ENCODE measurements around the gene ADAMTSL5. TPM values are rescaled to one million over a fixed set of nuclear protein-coding genes. Genes with fewer than 3 reads are reported as not detected.

The ADAMTSL5 gene
- total RNA-seq, 1 donor = 1.1 TPM

DNA sequence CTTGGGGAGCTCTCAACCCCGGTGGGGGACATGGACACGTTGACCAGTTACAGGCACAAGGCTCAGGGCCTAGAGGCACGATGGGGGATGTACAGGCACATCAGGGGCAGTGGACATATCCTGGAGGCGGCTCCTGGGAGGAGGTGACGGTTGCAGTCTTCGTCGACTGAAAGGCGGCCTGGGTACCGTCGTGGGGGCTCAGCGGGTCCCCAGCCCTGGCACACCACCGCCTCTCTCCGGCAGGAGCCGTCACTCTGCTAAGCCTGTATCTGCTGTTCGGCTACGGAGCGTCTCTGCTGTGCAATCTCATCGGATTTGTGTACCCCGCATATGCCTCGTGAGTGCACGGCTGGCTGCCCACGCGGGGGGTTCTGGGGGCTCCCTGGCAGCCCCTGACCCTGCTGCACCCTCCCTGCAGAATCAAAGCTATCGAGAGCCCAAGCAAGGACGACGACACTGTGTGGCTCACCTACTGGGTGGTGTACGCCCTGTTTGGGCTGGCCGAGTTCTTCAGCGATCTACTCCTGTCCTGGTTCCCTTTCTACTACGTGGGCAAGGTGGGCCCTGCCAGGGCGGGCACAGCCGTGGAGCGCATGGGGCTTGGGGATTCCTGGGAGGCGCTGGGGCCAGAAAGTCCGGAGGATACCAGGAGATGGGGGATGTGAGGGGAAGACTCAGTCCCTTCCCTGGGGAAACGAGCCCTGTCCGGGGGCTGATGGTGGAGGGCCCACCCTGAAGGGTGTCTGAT, 17.6 kb downstream of the ADAMTSL5 start:
- H3K27me3 ChIP-seq (ENCODE audit: insufficient read depth, low read length) = peaks cover 17% of the 10 kb centered on the region
- no peak overlapping the region for H2AFZ ChIP-seq (ENCODE audit: low read length)

DNA sequence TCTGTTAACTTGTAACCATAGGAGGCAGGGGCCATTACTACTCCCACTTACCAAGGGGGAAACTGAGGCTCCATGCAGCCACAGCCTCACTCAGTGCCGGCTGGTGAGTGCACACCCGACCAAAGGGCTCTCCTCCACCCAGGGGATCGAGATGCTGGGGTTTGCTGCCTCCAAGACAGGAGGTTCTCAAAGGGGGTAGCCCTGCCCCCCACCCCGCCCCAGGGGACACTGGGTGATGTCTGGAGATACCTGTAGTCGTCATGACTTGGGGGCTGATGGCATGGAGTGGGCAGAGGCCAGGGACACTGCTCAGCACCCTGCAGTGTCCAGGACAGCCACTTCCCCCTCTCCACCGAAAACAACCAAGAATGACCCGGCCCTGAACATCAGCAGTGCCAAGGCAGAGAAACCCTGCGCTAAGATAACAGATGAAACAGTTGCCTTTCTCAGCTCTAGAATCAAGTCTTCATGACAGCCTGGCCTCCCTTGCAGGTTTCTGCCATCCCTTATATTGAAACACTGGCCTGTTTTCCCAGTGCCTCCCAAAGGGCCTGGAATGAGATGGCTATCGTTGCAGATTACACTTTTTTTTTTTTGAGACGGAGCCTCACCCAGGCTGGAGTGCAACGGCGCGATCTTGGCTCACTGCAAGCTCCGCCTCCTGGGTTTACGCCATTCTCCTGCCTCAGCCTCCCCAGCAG, 18.6 kb downstream of the ADAMTSL5 start:
- Histone ChIP-seq H3K36me3 (ENCODE audit: insufficient read depth, low read length) (no peaks in the 10 kb centered on the region), H3K27me3 (ENCODE audit: insufficient read depth, low read length) (peaks cover 17% of the 10 kb centered on the region), H3K27ac (ENCODE audit: low read depth, low read length) (no peak overlapping the region), H4K20me1 (ENCODE audit: insufficient read depth, low read length) (no peaks in the 10 kb centered on the region), H3K4me3 (ENCODE audit: insufficient read depth, low read length) (no peak overlapping the region), H2AFZ (ENCODE audit: low read length) (no peak overlapping the region), H3K4me1 (ENCODE audit: insufficient read depth, low read length) (no peaks in the 10 kb centered on the region), H3K79me2 (ENCODE audit: insufficient read depth, low read length) (no peaks in the 10 kb centered on the region), H3K9me3 (ENCODE audit: low read depth, low read length) (no peaks in the 10 kb centered on the region), H3K4me2 (ENCODE audit: insufficient read depth, low read length) (no peak overlapping the region)
- no peak for TF ChIP-seq CTCF (IDR thresholded peaks at IDR 0.05; ENCODE audit: extremely low read depth, low read depth, low read length)
- DNase-seq (ENCODE audit: insufficient read length, low spot score, missing footprints) = no peak

More for the DNA sequence above, 17.6 kb downstream of the ADAMTSL5 start:
- Histone ChIP-seq H3K27ac (ENCODE audit: low read depth, low read length) (no peak overlapping the region), H3K4me2 (ENCODE audit: insufficient read depth, low read length) (no peak overlapping the region), H3K36me3 (ENCODE audit: insufficient read depth, low read length) (no peaks in the 10 kb centered on the region), H3K4me3 (ENCODE audit: insufficient read depth, low read length) (no peak overlapping the region), H3K79me2 (ENCODE audit: insufficient read depth, low read length) (no peaks in the 10 kb centered on the region), H3K9me3 (ENCODE audit: low read depth, low read length) (no peaks in the 10 kb centered on the region), H3K4me1 (ENCODE audit: insufficient read depth, low read length) (no peaks in the 10 kb centered on the region), H4K20me1 (ENCODE audit: insufficient read depth, low read length) (no peaks in the 10 kb centered on the region)
- no peak for DNase-seq (ENCODE audit: insufficient read length, low spot score, missing footprints)
- TF ChIP-seq CTCF (IDR thresholded peaks at IDR 0.05; ENCODE audit: extremely low read depth, low read depth, low read length) = no peak

DNA sequence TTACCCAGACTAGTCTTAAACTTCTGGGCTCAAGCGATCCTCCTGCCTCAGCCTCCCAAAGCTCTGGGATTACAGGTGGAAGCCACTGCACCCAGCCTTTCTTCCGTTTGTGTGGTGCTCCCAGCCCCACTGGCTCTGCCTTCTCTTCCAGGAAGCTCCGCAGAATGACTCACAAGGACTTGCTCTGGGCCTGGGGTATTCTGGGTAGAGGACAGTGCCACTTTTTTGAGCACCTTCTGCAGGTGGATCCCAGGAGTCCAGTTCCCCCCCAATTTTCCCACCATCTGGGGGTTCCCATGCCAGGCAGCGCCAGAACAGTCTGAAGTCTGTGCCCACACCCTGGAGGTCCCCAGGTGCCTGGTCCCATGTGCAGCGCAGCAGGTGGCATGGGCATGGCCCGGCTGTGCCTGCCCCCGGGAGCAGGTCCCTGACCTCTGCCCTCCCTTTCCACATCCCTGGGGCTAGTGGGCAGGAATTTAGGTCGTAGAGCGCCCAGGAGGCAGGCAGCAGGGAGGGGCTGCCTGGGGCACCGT, 20.3 kb downstream of the ADAMTSL5 start:
- Histone ChIP-seq H3K27ac (ENCODE audit: low read depth, low read length) (no peak overlapping the region), H3K4me2 (ENCODE audit: insufficient read depth, low read length) (no peak overlapping the region), H3K4me1 (ENCODE audit: insufficient read depth, low read length) (no peaks in the 10 kb centered on the region), H3K79me2 (ENCODE audit: insufficient read depth, low read length) (no peaks in the 10 kb centered on the region), H3K36me3 (ENCODE audit: insufficient read depth, low read length) (no peaks in the 10 kb centered on the region), H3K27me3 (ENCODE audit: insufficient read depth, low read length) (peaks cover 15% of the 10 kb centered on the region), H2AFZ (ENCODE audit: low read length) (no peak overlapping the region), H3K9me3 (ENCODE audit: low read depth, low read length) (no peaks in the 10 kb centered on the region), H3K4me3 (ENCODE audit: insufficient read depth, low read length) (no peak overlapping the region), H4K20me1 (ENCODE audit: insufficient read depth, low read length) (no peaks in the 10 kb centered on the region)
- no peak for TF ChIP-seq CTCF (IDR thresholded peaks at IDR 0.05; ENCODE audit: extremely low read depth, low read depth, low read length)
- peak; percentile 30 for DNase-seq (ENCODE audit: insufficient read length, low spot score, missing footprints)

DNA sequence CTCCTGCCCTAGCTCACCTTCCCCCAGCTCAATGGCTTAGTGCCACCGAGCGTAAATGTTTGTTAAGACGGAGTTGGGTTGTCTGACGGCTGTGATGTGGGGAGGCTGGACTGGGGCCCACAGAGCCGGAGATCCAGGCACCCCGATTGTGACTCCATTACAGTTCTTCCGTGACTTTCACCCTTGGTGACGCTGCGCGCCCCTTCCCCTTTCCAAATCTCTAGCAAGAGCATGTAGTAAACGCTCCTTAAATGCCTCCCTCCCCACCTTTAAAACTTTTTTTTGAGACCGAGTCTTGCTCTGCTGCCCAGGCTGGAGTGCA, 21.0 kb downstream of the ADAMTSL5 start:
- Histone ChIP-seq H4K20me1 (ENCODE audit: insufficient read depth, low read length) (no peaks in the 10 kb centered on the region), H2AFZ (ENCODE audit: low read length) (no peak overlapping the region), H3K36me3 (ENCODE audit: insufficient read depth, low read length) (no peaks in the 10 kb centered on the region), H3K4me2 (ENCODE audit: insufficient read depth, low read length) (no peak overlapping the region), H3K79me2 (ENCODE audit: insufficient read depth, low read length) (no peaks in the 10 kb centered on the region), H3K27me3 (ENCODE audit: insufficient read depth, low read length) (peaks cover 14% of the 10 kb centered on the region), H3K4me1 (ENCODE audit: insufficient read depth, low read length) (no peaks in the 10 kb centered on the region), H3K9me3 (ENCODE audit: low read depth, low read length) (no peaks in the 10 kb centered on the region), H3K4me3 (ENCODE audit: insufficient read depth, low read length) (no peak overlapping the region), H3K27ac (ENCODE audit: low read depth, low read length) (no peak overlapping the region)
- no peak for TF ChIP-seq CTCF (IDR thresholded peaks at IDR 0.05; ENCODE audit: extremely low read depth, low read depth, low read length)
- peak; percentile 50 for DNase-seq (ENCODE audit: insufficient read length, low spot score, missing footprints)
